GM23338 (cell line): ENCODE results near the gene AFF3.
"Not testable (repeated sequence)": the region's sequence is repeated elsewhere in the genome, so short reads cannot be mapped to it uniquely, and the experiment has no call there.

Experiments used
- CREB1 ChIP-seq: fragments of 250-450 bp; sonication (Bioruptor Pico); IDR thresholded peaks from 2 replicates; pipeline ENCODE4 v1.5.0; 2020; ENCODE audit warnings: low read depth, mild to moderate bottlenecking, moderate library complexity
- CTCF ChIP-seq, 2 experiments: fragments of 200-600 bp in 1 of 2; sonication (generic) in 1 of 2; conservative IDR thresholded peaks; 2 replicates each; pipeline versions ENCODE4 v1.5.1 to v1.6.1; 2016 to 2017; ENCODE audit warnings: antibody characterized with exemption in 2 of 2, low read depth in 2 of 2, mild to moderate bottlenecking in 2 of 2, moderate library complexity in 1 of 2
- EZH2 ChIP-seq: fragments of 200-600 bp; sonication (generic); IDR thresholded peaks from one replicate; pipeline ENCODE4 v1.8.0; 2017; ENCODE audit warnings: antibody characterized with exemption, mild to moderate bottlenecking, low read depth; ENCODE audit not compliant: unreplicated experiment

GRCh38 chr2:99947366-99947765 is 195.0 kb downstream of the AFF3 start:
- not testable (repeated sequence) for TF ChIP-seq CTCF (conservative IDR thresholded peaks at IDR 0.05; ENCODE audit: low read depth in 2 of 2); CREB1 (CRISPR knock-in tag); EZH2
